ENCODE results near the gene CACNA2D2. TPM values are rescaled to one million over a fixed set of nuclear protein-coding genes. Genes with fewer than 3 reads are reported as not detected.

Gene CACNA2D2
- total and polyA plus RNA-seq, 2 of the 4 experiments (the other 2 are of a cell fraction), result 0.15 TPM; not detected in 1

GRCh38 chr3:50410185-50410584 is 93.2 kb downstream of the CACNA2D2 start:
- ChIA-PET POLR2A (ENCODE audit: unreplicated experiment) (interaction anchor here (0.6 kb wide), 1 partner anchor 29 kb away, joined by 14 read pairs; no protein-coding TSS in a partner anchor), CTCF (no interaction called here)
- Histone ChIP-seq H3K56ac (ENCODE audit: extremely low read depth, insufficient read depth, low read length) (no peak overlapping the region), H4K91ac (ENCODE audit: insufficient read depth, low read depth, low read length) (no peak overlapping the region), H3K27ac (ENCODE audit: insufficient read depth, low read length) (no peak overlapping the region), H2BK5ac (ENCODE audit: low read depth, low read length, poor library complexity, severe bottlenecking) (no peak overlapping the region), H4K8ac (ENCODE audit: low read depth in 2 of 2, low read length in 2 of 2) (no peak overlapping the region), H2AFZ (replicated peaks; ENCODE audit: low read length, poor library complexity) (no peak overlapping the region), H2BK20ac (ENCODE audit: low read depth, low read length) (no peak overlapping the region), H3K36me3 (ENCODE audit: control insufficient read depth, insufficient read depth, low read length) (no peaks in the 10 kb centered on the region), H3K23ac (ENCODE audit: low read depth, low read length) (no peak overlapping the region), H2BK15ac (ENCODE audit: low read depth, low read length) (no peak overlapping the region), H3K9me1 (ENCODE audit: insufficient read depth, low read length) (no peaks in the 10 kb centered on the region), H3K9me3 (ENCODE audit: control insufficient read depth, insufficient read depth, low read length) (no peaks in the 10 kb centered on the region), H3K79me1 (ENCODE audit: low read depth in 1 of 2, low read length in 2 of 2) (no peaks in the 10 kb centered on the region), H3K4me2 (ENCODE audit: low read depth, low read length) (no peak overlapping the region), H4K5ac (ENCODE audit: low read depth, low read length) (no peak overlapping the region), H2AK5ac (ENCODE audit: low read depth, low read length) (no peak overlapping the region), H4K20me1 (ENCODE audit: insufficient read depth, low read length) (no peaks in the 10 kb centered on the region), H2BK120ac (ENCODE audit: low read depth, low read length) (no peak overlapping the region), H3K18ac (ENCODE audit: low read depth, low read length) (no peak overlapping the region), H3K4ac (ENCODE audit: low read depth, low read length) (no peak overlapping the region), H3K14ac (replicated peaks; ENCODE audit: low read depth, low read length) (no peak overlapping the region), H3K4me3 (ENCODE audit: insufficient read depth, low read depth, low read length) (no peak overlapping the region), H3K9ac (ENCODE audit: low read depth, low read length) (no peak overlapping the region), H2AK9ac (replicated peaks; ENCODE audit: low read depth, low read length, poor library complexity) (no peak overlapping the region), H3K4me1 (ENCODE audit: control insufficient read depth, insufficient read depth, low read length) (no peaks in the 10 kb centered on the region), H3K27me3 (ENCODE audit: control insufficient read depth, insufficient read depth, low read length) (peaks cover 32% of the 10 kb centered on the region)
- DNase-seq (no peak), ATAC-seq (ENCODE audit: low read depth) (no peak)
- WGBS, 2 experiments (ENCODE audit: extremely low coverage in 2 of 2, insufficient read length in 1 of 2), result no CpG with 5 or more reads among the region's 2 CpGs
- intact Hi-C loops (cut with micrococcal nuclease), result no loop called here
- TF ChIP-seq RAD21 (IDR thresholded peaks at IDR 0.05; ENCODE audit: low read length) (no peak), RCOR1 (IDR thresholded peaks at IDR 0.05; ENCODE audit: insufficient replicate concordance, low read length) (no peak), NFE2L2 (IDR thresholded peaks at IDR 0.05; ENCODE audit: low read depth, low read length) (no peak)
- in situ Hi-C loops (cut with MboI; ENCODE audit: low sequenced_read_pairs), result no loop called here
- BruUV-seq (replicated peaks), result no TSS peak
- dilution Hi-C loops (cut with HindIII; ENCODE audit: low sequenced_read_pairs, unreplicated experiment), result no loop called here
